IPS DF 6.9 (cell line): ENCODE measurements around the gene ATG16L1.

Source experiments
- DNase-seq: peaks from one replicate; pipeline ENCODE4 v3.0.0-alpha.2; 2013; ENCODE audit warnings: low read depth, low spot score
- H3K27ac ChIP-seq: one replicate; pipeline ENCODE4 v1.5.1; 2013; ENCODE audit warnings: low read length, control low read depth
- H3K27me3 ChIP-seq: 2 replicates; pipeline ENCODE4 v1.6.1; 2013; ENCODE audit warnings: mild to moderate bottlenecking, low read length; ENCODE audit not compliant: control insufficient read depth, insufficient read depth
- H3K36me3 ChIP-seq: 2 replicates; pipeline ENCODE4 v1.6.1; 2013; ENCODE audit warnings: low read length; ENCODE audit not compliant: control insufficient read depth, insufficient read depth
- H3K4me1 ChIP-seq: 2 replicates; pipeline ENCODE4 v1.6.1; 2013; ENCODE audit warnings: low read length; ENCODE audit not compliant: control insufficient read depth, insufficient read depth
- H3K4me3 ChIP-seq: 2 replicates; pipeline ENCODE4 v1.5.1; 2013; ENCODE audit warnings: mild to moderate bottlenecking, low read length
- H3K9me3 ChIP-seq: 2 replicates; pipeline ENCODE4 v1.6.1; 2013; ENCODE audit warnings: low read length, inconsistent platforms; ENCODE audit not compliant: control insufficient read depth, insufficient read depth
- WGBS: extraction: QIAGEN DNeasy Blood & Tissue Kit; methylation state at CpG from one replicate; pipeline ENCODE4 v1.1.7; 2013; ENCODE audit warnings: mixed read lengths, missing lambda C conversion rate; ENCODE audit not compliant: insufficient read length, insufficient coverage; 5-methylcytosine and 5-hydroxymethylcytosine counted together

ATG16L1 gene

GRCh38 chr2:233227346-233227978 is 24.0 kb upstream of the ATG16L1 start:
- no CpG with 5 or more reads among the region's 7 CpGs for WGBS
- no peaks in the 10 kb centered on the region for H3K4me1 ChIP-seq
- no peaks in the 10 kb centered on the region for H3K9me3 ChIP-seq
- no peak for DNase-seq
- no peak overlapping the region for H3K27ac ChIP-seq
- H3K4me3 ChIP-seq, result no peak overlapping the region
- H3K36me3 ChIP-seq, result no peaks in the 10 kb centered on the region
- no peaks in the 10 kb centered on the region for H3K27me3 ChIP-seq

- Histone ChIP-seq H3K27ac (no peak overlapping the region), H3K4me1 (no peaks in the 10 kb centered on the region), H3K9me3 (no peaks in the 10 kb centered on the region), H3K36me3 (no peaks in the 10 kb centered on the region), H3K27me3 (no peaks in the 10 kb centered on the region), H3K4me3 (no peak overlapping the region)
- no CpG with 5 or more reads among the region's 3 CpGs for WGBS
- no peak for DNase-seq
These were observed 23.1 kb upstream of the ATG16L1 start for GRCh38 chr2:233228376-233228775.

GRCh38 chr2:233233618-233234230 is 17.7 kb upstream of the ATG16L1 start:
- Histone ChIP-seq H3K9me3 (no peaks in the 10 kb centered on the region), H3K27me3 (no peaks in the 10 kb centered on the region), H3K27ac (no peak overlapping the region), H3K36me3 (no peaks in the 10 kb centered on the region), H3K4me1 (no peaks in the 10 kb centered on the region), H3K4me3 (no peak overlapping the region)
- no CpG with 5 or more reads among the region's 4 CpGs for WGBS
- no peak for DNase-seq

- H3K4me1 ChIP-seq, result no peaks in the 10 kb centered on the region
- no peak for DNase-seq
- WGBS, result no CpG with 5 or more reads among the region's 2 CpGs
These were observed 17.2 kb upstream of the ATG16L1 start for GRCh38 chr2:233234264-233234663.

GRCh38 chr2:233234996-233235395 is 16.5 kb upstream of the ATG16L1 start:
- no peak for DNase-seq
- H3K4me1 ChIP-seq, result no peaks in the 10 kb centered on the region
- no peaks in the 10 kb centered on the region for H3K36me3 ChIP-seq
- no CpG with 5 or more reads among the region's 3 CpGs for WGBS
- no peaks in the 10 kb centered on the region for H3K9me3 ChIP-seq
- no peak overlapping the region for H3K27ac ChIP-seq
- no peaks in the 10 kb centered on the region for H3K27me3 ChIP-seq
- no peak overlapping the region for H3K4me3 ChIP-seq

More at GRCh38 chr2:233234264-233234663, 17.2 kb upstream of the ATG16L1 start:
- no peaks in the 10 kb centered on the region for H3K27me3 ChIP-seq
- no peaks in the 10 kb centered on the region for H3K36me3 ChIP-seq
- no peak overlapping the region for H3K4me3 ChIP-seq
- no peak overlapping the region for H3K27ac ChIP-seq
- H3K9me3 ChIP-seq, result no peaks in the 10 kb centered on the region

- WGBS, result no CpG with 5 or more reads among the region's 9 CpGs
- H3K4me1 ChIP-seq, result no peaks in the 10 kb centered on the region
- H3K27ac ChIP-seq, result no peak overlapping the region
- no peak for DNase-seq
- no peaks in the 10 kb centered on the region for H3K9me3 ChIP-seq
- H3K4me3 ChIP-seq, result no peak overlapping the region
- no peaks in the 10 kb centered on the region for H3K27me3 ChIP-seq
- H3K36me3 ChIP-seq, result no peaks in the 10 kb centered on the region
These were observed 15.5 kb upstream of the ATG16L1 start for GRCh38 chr2:233235977-233236376.

- no peak for DNase-seq
- H3K27me3 ChIP-seq, result no peaks in the 10 kb centered on the region
- no peak overlapping the region for H3K27ac ChIP-seq
- H3K4me3 ChIP-seq, result no peak overlapping the region
- no CpG with 5 or more reads among the region's 7 CpGs for WGBS
- no peaks in the 10 kb centered on the region for H3K4me1 ChIP-seq
- no peaks in the 10 kb centered on the region for H3K9me3 ChIP-seq
- H3K36me3 ChIP-seq, result no peaks in the 10 kb centered on the region
These were observed 14.5 kb upstream of the ATG16L1 start for GRCh38 chr2:233236820-233237589.

- WGBS, result no CpG with 5 or more reads among the region's 2 CpGs
- H3K27ac ChIP-seq, result no peak overlapping the region
- DNase-seq, result no peak
- H3K27me3 ChIP-seq, result no peaks in the 10 kb centered on the region
- H3K4me3 ChIP-seq, result no peak overlapping the region
- H3K4me1 ChIP-seq, result no peaks in the 10 kb centered on the region
- H3K36me3 ChIP-seq, result no peaks in the 10 kb centered on the region
- H3K9me3 ChIP-seq, result no peaks in the 10 kb centered on the region
These were observed 10.6 kb upstream of the ATG16L1 start for GRCh38 chr2:233240897-233241296.

GRCh38 chr2:233241803-233242202 is 9.7 kb upstream of the ATG16L1 start:
- no CpG with 5 or more reads among the region's 3 CpGs for WGBS
- Histone ChIP-seq H3K36me3 (no peaks in the 10 kb centered on the region), H3K27me3 (no peaks in the 10 kb centered on the region), H3K27ac (no peak overlapping the region), H3K4me1 (no peaks in the 10 kb centered on the region), H3K9me3 (no peaks in the 10 kb centered on the region), H3K4me3 (no peak overlapping the region)
- DNase-seq, result no peak

- no CpG with 5 or more reads among the region's 14 CpGs for WGBS
- Histone ChIP-seq H3K4me1 (no peaks in the 10 kb centered on the region), H3K36me3 (no peaks in the 10 kb centered on the region), H3K9me3 (no peaks in the 10 kb centered on the region), H3K4me3 (no peak overlapping the region), H3K27ac (no peak overlapping the region), H3K27me3 (no peaks in the 10 kb centered on the region)
- DNase-seq, result no peak
These were observed 9.1 kb upstream of the ATG16L1 start for GRCh38 chr2:233242231-233242927.
